Activated CD8-positive, alpha-beta T cell treated with anti-CD3 and anti-CD28 coated beads for 36 hours (primary cell): ENCODE measurements around the gene RASGRF1. TPM values are rescaled to one million over a fixed set of nuclear protein-coding genes. Genes with fewer than 3 reads are reported as not detected.

Experiments used
- ATAC-seq: fragments of 200-7000 bp; cut with Tn5 transposase; one replicate; pipeline ENCODE4 v1.10.0; 2021; ENCODE audit warnings: mild to moderate bottlenecking, moderate library complexity
- CTCF ChIA-PET: fragments of 350-600 bp; sonication (Branson Sonifier 250); formaldehyde crosslinking; loops from one replicate; lab custom pipeline; 2021; ENCODE audit warnings: antibody characterized with exemption; lab: Charles Lee
- POLR2A ChIA-PET: fragments of 350-600 bp; sonication (Branson Sonifier 250); formaldehyde crosslinking; loops from one replicate; lab custom pipeline; 2021; ENCODE audit warnings: antibody characterized with exemption; lab: Charles Lee
- DNase-seq: peaks from one replicate; pipeline ENCODE4 v3.0.0-alpha.2; 2020
- H3K27ac Mint-ChIP-seq: one replicate; pipeline ENCODE4 v1.8.0; 2021; ENCODE audit warnings: mild to moderate bottlenecking, mixed read lengths
- H3K27me3 Mint-ChIP-seq: one replicate; pipeline ENCODE4 v1.8.0; 2021; ENCODE audit warnings: mixed read lengths
- H3K36me3 Mint-ChIP-seq: one replicate; pipeline ENCODE4 v1.8.0; 2021; ENCODE audit warnings: low read depth, mixed read lengths
- H3K4me1 Mint-ChIP-seq: one replicate; pipeline ENCODE4 v1.8.0; 2021; ENCODE audit warnings: low read depth, mixed read lengths
- H3K4me3 Mint-ChIP-seq: one replicate; pipeline ENCODE4 v1.8.0; 2021; ENCODE audit warnings: mild to moderate bottlenecking, moderate library complexity, mixed read lengths
- H3K9me3 Mint-ChIP-seq: one replicate; pipeline ENCODE4 v1.8.0; 2021; ENCODE audit warnings: mixed read lengths
- CTCF ChIP-seq: fragments of 200-600 bp; IDR thresholded peaks from one replicate; pipeline ENCODE4 v1.8.0; 2022; ENCODE audit warnings: antibody characterized with exemption, mild to moderate bottlenecking
- intact Hi-C: fragments of 100-400 bp; cut with micrococcal nuclease; formaldehyde crosslinking; loops from one replicate; pipeline ENCODE4 v1.10.0; 2022
- total RNA-seq, 2 experiments: library from RNA; stranded (reverse); gene quantifications; one replicate each; pipeline ENCODE4 v1.2.3, GENCODE V29; 2021

Gene RASGRF1
- total RNA-seq, 2 experiments from 2014 or later, result not detected

GRCh38 chr15:78950902-78951840 lies 139.4 kb downstream of the RASGRF1 start:
- H3K27ac Mint-ChIP-seq, result no peak overlapping the region

GRCh38 chr15:78950343-78950742 lies 140.2 kb downstream of the RASGRF1 start:
- DNase-seq (no peak), ATAC-seq (no peak)
- H3K4me3 Mint-ChIP-seq, result no peak overlapping the region
- peaks cover 7% of the 10 kb centered on the region for H3K4me1 Mint-ChIP-seq
- TF ChIP-seq CTCF, result no peak
- H3K9me3 Mint-ChIP-seq, result no peaks in the 10 kb centered on the region
- no peak overlapping the region for H3K27ac Mint-ChIP-seq
- ChIA-PET POLR2A (no interaction called here), CTCF (no interaction called here)
- intact Hi-C loops, result no loop called here
- H3K36me3 Mint-ChIP-seq, result no peaks in the 10 kb centered on the region
- peaks cover 3% of the 10 kb centered on the region for H3K27me3 Mint-ChIP-seq

More at GRCh38 chr15:78950902-78951840, 139.4 kb downstream of the RASGRF1 start:
- H3K4me1 Mint-ChIP-seq, result peaks cover 7% of the 10 kb centered on the region
- no peaks in the 10 kb centered on the region for H3K9me3 Mint-ChIP-seq
- DNase-seq (no peak), ATAC-seq (peak; percentile 37)
- POLR2A ChIA-PET, result no interaction called here
- peaks cover 2% of the 10 kb centered on the region for H3K27me3 Mint-ChIP-seq
- CTCF ChIA-PET, result no interaction called here
- H3K4me3 Mint-ChIP-seq, result no peak overlapping the region
- H3K36me3 Mint-ChIP-seq, result no peaks in the 10 kb centered on the region
- TF ChIP-seq CTCF, result no peak
- intact Hi-C loops, result no loop called here

- POLR2A ChIA-PET, result no interaction called here
- DNase-seq, result no peak
- Mint-ChIP-seq H3K4me1 (peaks cover 9% of the 10 kb centered on the region), H3K27ac (no peak overlapping the region), H3K9me3 (no peaks in the 10 kb centered on the region), H3K36me3 (no peaks in the 10 kb centered on the region), H3K27me3 (peaks cover 6% of the 10 kb centered on the region), H3K4me3 (no peak overlapping the region)
- no peak for ATAC-seq
- CTCF ChIA-PET, result no interaction called here
- no peak for TF ChIP-seq CTCF
- intact Hi-C loops, result no loop called here
These were observed 141.1 kb downstream of the RASGRF1 start for GRCh38 chr15:78949461-78949860.

- ATAC-seq, result no peak
- no peaks in the 10 kb centered on the region for H3K36me3 Mint-ChIP-seq
- intact Hi-C loops, result no loop called here
- H3K27me3 Mint-ChIP-seq, result peaks cover 12% of the 10 kb centered on the region
- no peak for DNase-seq
- H3K4me3 Mint-ChIP-seq, result no peak overlapping the region
- CTCF ChIA-PET, result no interaction called here
- no peak for TF ChIP-seq CTCF
- no peak overlapping the region for H3K27ac Mint-ChIP-seq
- H3K9me3 Mint-ChIP-seq, result no peaks in the 10 kb centered on the region
- POLR2A ChIA-PET, result no interaction called here
- peaks cover 9% of the 10 kb centered on the region for H3K4me1 Mint-ChIP-seq
These were observed 143.1 kb downstream of the RASGRF1 start for GRCh38 chr15:78947506-78947905.

GRCh38 chr15:78946493-78946892 lies 144.1 kb downstream of the RASGRF1 start:
- intact Hi-C loops, result no loop called here
- CTCF ChIA-PET, result no interaction called here
- H3K9me3 Mint-ChIP-seq, result no peaks in the 10 kb centered on the region
- POLR2A ChIA-PET, result no interaction called here
- H3K4me1 Mint-ChIP-seq, result peaks cover 6% of the 10 kb centered on the region
- TF ChIP-seq CTCF, result no peak
- H3K27me3 Mint-ChIP-seq, result peaks cover 12% of the 10 kb centered on the region
- no peak overlapping the region for H3K27ac Mint-ChIP-seq
- no peak for ATAC-seq
- no peaks in the 10 kb centered on the region for H3K36me3 Mint-ChIP-seq
- DNase-seq, result no peak
- no peak overlapping the region for H3K4me3 Mint-ChIP-seq
